ENCODE measurements around the gene ATP23. TPM values are rescaled to one million over a fixed set of nuclear protein-coding genes. Genes with fewer than 3 reads are reported as not detected.

The ATP23 gene, protein sequence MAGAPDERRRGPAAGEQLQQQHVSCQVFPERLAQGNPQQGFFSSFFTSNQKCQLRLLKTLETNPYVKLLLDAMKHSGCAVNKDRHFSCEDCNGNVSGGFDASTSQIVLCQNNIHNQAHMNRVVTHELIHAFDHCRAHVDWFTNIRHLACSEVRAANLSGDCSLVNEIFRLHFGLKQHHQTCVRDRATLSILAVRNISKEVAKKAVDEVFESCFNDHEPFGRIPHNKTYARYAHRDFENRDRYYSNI
- total RNA-seq = 8.1 and 13.0 TPM in 2 replicates

GRCh38 chr12:57941165-57941894 lies at the start of gene ATP23:
Gene ATP23 (plus strand): TSS chr12:57941567. CDS start chr12:57941702, 135 bp downstream.

Other genes with a start within 250 kb of the ATP23 start
- gene OS9, start 247.4 kb upstream of the ATP23 start, total RNA-seq = 222 and 327 TPM in 2 replicates
- gene AGAP2, start 202.8 kb upstream of the ATP23 start, total RNA-seq = under 0.01 and 0.15 TPM in 2 replicates
- gene TSPAN31, start 196.5 kb upstream of the ATP23 start, total RNA-seq = 56.2 and 118 TPM in 2 replicates
- gene CDK4, start 189.3 kb upstream of the ATP23 start, total RNA-seq = 166 and 201 TPM in 2 replicates
- 1.4 and 2.6 TPM in 2 replicates for gene MARCHF9, start 186.5 kb upstream of the ATP23 start, total RNA-seq
- gene CYP27B1, start 174.5 kb upstream of the ATP23 start, total RNA-seq = 0.15 and 0.65 TPM in 2 replicates
- gene METTL1, start 169.5 kb upstream of the ATP23 start, total RNA-seq = 4.5 and 5.0 TPM in 2 replicates
- 2.3 and 3.9 TPM in 2 replicates for gene EEF1AKMT3, start 169.0 kb upstream of the ATP23 start, total RNA-seq
- 20.8 and 30.7 TPM in 2 replicates for gene TSFM, start 158.8 kb upstream of the ATP23 start, total RNA-seq
- gene AVIL, start 122.8 kb upstream of the ATP23 start, total RNA-seq = 0.65 and 2.3 TPM in 2 replicates
- gene CTDSP2, start 94.8 kb upstream of the ATP23 start, total RNA-seq = 40.3 and 54.1 TPM in 2 replicates